GM19372 (cell line): Measurements from ENCODE around the gene TEX2.
A peak's percentile ranks its signal among the peaks of the same experiment; 100 is the strongest.

Source experiments
- ATAC-seq: cut with Tn5 transposase; IDR thresholded peaks from one replicate; pipeline ENCODE4 v1.9.1; 2021; ENCODE audit warnings: mild to moderate bottlenecking, low read depth, moderate library complexity; ENCODE audit not compliant: unreplicated experiment

The TEX2 gene

DNA sequence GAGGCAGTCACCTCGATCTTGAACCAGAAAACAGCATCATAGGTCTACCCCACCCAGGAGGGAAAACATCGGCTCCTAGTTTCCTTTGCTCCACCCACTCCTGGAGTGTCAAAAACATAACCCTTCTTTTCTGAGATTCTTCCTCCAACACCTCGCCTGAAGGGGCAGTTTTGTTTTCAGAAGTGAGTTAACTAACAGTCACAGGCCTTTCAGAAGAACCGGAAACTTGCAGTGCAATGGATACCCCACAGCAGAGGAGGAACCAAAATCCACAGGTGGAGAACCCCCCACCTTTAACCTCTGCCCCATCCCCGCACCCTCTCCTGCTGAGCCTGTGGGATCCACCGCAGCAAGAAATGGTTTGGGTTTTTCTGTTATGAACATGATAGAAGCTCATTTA lies 7.8 kb upstream of the TEX2 start:
- no peak for ATAC-seq

GRCh38 chr17:64269687-64270649 lies 6.9 kb upstream of the TEX2 start:
- no peak for ATAC-seq

- no peak for ATAC-seq
Measured at GRCh38 chr17:64264891-64265290, 1.8 kb upstream of the TEX2 start.

GRCh38 chr17:64262198-64262999 lies 661 bp downstream of the TEX2 start:
- peak; percentile 31 for ATAC-seq

DNA sequence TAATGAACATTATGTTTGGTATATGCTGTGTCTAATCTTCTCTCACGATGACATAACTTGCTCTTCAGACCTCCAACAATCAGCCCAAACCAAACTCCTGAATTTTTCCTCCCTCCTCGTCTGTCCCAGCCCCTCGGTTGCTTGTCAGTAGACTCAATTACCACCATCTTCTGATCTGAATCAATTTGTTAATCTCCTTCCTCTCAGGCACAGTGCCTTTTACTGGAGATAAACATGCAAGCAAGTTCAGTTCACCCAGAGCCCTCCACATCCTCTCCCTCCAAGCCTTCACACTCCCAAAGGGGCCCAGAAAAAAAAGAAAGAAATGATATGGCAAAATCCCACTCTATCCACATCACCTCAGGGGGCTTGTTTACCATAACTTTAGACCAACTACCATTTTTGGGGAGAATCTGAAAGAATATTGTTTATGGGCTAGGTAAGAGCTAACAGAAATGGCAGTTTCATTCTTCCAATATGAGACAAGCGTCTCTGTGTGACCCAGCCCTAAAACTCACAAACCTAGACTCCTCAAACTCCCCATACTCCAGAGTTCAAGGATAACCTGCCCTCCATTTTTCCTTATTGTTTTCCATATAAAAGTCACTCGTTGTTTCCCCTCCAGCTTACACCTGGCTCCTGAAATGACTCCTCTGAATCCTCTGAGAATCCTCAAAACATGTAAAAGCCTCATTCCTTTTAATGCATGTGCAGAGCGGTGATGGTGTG lies 1.5 kb downstream of the TEX2 start:
- ATAC-seq, result no peak

DNA sequence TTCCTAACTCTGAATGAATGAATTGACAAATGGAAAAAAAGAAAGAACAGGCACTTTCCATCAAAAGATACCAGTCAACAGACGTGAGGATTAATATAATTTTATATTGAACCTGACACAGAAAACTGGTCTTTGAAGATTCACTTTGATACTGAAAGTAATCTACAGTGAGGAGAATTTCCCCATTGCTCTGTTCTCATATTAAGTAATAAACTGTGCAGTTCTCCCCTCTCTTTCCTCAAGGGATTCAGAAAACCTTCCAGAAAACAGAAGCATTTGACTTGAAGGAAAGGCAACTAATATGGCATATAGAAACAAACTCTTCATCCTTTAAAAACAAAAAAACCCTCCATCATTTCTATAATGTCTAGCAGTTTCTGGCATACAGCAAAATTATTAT lies 2.2 kb downstream of the TEX2 start:
- ATAC-seq, result no peak

DNA sequence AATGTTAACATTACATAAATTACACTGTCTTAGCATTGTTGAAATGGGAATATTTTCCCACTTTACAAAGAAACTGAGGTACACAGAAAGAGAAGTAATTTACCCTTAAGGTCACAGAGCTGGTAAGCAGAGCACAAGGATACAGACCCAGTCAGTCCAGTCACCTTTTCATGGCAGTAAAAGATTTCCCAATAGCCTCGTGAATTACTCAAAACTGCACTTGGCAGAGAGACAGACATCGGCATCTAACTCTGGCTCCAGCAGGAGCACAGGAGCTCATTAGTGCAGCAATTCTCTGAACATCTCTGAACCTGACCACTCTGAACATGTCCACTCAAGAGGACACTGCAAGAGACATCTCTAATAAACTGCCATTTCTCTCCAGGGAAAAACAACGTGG lies 3.1 kb downstream of the TEX2 start:
- ATAC-seq, result no peak

- no peak for ATAC-seq
Measured at GRCh38 chr17:64259426-64259825, 3.6 kb downstream of the TEX2 start.

GRCh38 chr17:64256913-64257807 lies 5.9 kb downstream of the TEX2 start:
- ATAC-seq, result no peak

- no peak for ATAC-seq
Measured at GRCh38 chr17:64255764-64256163, 7.3 kb downstream of the TEX2 start.

- no peak for ATAC-seq
Measured at GRCh38 chr17:64254755-64255154, 8.3 kb downstream of the TEX2 start.

DNA sequence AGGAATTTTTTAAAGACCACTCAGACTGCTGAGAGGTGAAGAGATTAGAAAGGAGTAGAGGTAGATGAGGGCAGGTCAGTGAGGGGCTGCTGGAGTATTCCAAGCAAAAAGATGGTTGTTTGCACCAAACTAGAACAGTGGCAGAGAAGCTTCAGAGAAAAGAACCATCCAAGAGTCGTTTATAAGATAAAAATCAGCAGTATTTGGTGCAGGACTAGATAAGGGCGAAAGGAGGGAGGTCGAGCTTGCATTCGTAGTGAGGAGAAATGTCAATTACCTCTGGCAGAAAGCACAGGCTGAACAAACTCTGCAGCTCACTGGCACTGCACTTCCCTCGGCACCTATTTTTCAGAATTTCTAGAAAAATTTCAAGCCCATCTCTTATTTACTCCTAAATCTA lies 9.6 kb downstream of the TEX2 start:
- no peak for ATAC-seq

DNA sequence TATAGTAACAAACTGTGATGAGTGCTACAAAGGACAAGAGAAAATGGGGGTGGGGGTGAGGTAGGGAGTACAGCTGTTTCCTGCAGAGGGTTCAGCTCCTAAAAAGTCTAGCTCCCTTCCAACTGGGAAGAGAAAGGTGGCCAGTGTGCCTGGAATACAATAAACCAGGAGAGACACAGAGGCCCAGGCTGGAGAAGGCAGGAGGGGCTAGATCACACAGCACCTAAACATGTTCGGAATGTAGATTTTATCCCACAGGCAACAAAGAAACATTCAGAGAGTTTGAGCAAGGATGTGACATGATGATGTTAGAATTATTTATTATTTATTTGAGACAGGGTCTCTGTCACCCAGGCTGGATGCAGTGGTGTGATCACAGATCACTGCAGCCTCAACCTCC lies 10.2 kb downstream of the TEX2 start:
- ATAC-seq, result no peak

- ATAC-seq, result no peak
Measured at GRCh38 chr17:64250233-64250835, 12.7 kb downstream of the TEX2 start.

DNA sequence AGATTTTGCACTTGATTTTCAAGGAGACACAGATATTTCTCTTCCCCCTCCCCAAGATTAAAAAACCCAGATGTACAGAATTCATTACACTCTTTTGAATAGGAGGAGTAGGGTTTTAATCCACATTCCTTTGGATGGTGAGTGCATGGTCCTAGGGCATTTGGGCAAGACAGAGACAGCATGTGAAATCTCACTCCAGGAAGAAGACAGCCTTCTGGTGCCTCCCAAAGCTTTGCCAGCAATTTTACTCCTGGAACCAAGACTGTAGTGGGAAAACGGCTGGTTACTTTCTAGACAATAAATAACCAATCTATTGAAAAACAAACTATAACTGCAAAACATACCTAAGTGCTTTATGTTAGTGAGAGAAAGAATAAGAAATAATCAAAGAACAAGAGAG lies 15.2 kb downstream of the TEX2 start:
- ATAC-seq, result no peak

- no peak for ATAC-seq
Measured at GRCh38 chr17:64245218-64246145, 17.6 kb downstream of the TEX2 start.

- ATAC-seq, result no peak
Measured at GRCh38 chr17:64244165-64244564, 18.9 kb downstream of the TEX2 start.

GRCh38 chr17:64243340-64243739 lies 19.7 kb downstream of the TEX2 start:
- no peak for ATAC-seq
